ENCODE data around the gene TMC8. TPM values are rescaled to one million over a fixed set of nuclear protein-coding genes. Genes with fewer than 3 reads are reported as not detected.

TMC8 gene
- total and polyA plus RNA-seq, 2 of the 8 experiments (the other 6 are each of a cell fraction or from before 2014, with no cell fraction given), result 1.00 to 2.8 TPM

DNA sequence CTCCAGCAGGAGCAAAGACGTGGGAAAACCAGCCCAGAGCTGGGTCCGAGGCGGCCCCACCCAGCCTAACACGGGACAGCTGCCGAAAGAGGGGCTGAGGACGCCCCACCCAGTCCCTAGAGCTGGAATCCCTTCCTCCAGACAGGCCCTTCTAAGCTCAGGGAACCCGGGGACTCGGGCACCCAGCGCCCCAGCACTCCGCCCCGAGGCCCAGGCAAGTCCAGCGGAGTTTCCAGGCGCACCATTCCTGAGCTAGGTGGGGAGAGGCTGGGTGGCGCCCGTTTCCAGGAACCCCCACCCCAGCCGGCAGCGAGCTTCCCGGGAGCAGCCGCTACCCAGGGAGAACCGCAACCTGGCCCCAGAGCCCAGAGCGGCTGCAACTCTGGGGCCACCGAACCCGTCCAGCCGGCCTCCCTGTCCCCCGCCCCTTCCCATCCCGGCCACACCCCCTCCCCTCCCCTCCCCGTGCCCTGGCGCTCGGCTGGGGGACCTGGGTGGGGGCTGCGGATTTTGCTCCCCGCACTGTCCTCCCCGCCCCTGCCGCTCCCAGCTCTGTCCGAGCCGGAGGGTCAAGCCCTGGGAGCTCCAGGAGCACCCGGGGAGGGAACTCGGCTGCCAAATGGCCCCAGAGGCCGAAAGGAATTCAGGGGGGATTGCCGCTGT is 2.6 kb upstream of the TMC8 start (continued):
- TF ChIP-seq, protein P1, sequence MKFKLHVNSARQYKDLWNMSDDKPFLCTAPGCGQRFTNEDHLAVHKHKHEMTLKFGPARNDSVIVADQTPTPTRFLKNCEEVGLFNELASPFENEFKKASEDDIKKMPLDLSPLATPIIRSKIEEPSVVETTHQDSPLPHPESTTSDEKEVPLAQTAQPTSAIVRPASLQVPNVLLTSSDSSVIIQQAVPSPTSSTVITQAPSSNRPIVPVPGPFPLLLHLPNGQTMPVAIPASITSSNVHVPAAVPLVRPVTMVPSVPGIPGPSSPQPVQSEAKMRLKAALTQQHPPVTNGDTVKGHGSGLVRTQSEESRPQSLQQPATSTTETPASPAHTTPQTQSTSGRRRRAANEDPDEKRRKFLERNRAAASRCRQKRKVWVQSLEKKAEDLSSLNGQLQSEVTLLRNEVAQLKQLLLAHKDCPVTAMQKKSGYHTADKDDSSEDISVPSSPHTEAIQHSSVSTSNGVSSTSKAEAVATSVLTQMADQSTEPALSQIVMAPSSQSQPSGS (IDR thresholded peaks at IDR 0.05; ENCODE audit: low read length), result no peak
- 0 out of 4 replicates have a peak, but pooled peaks of 1 of the 2 experiments have one; percentile 25 for TF ChIP-seq HDAC2 (IDR thresholded peaks at IDR 0.05; ENCODE audit: borderline replicate concordance in 1 of 2, low read depth in 2 of 2, low read length in 2 of 2)

Measured in H1 (cell line).